B cell (primary cell): ENCODE results near the gene QRFP. TPM values are rescaled to one million over a fixed set of nuclear protein-coding genes. Genes with fewer than 3 reads are reported as not detected.

Source experiments
- ATAC-seq: fragments of 200-7000 bp; cut with Tn5 transposase; one replicate; pipeline ENCODE4 v1.10.0; 2021; ENCODE audit warnings: low read depth, mild to moderate bottlenecking, moderate number of reproducible peaks, moderate library complexity
- CTCF ChIA-PET: fragments of 350-600 bp; sonication (Branson Sonifier 250); formaldehyde crosslinking; loops from one replicate; lab custom pipeline; 2021; ENCODE audit warnings: antibody characterized with exemption, inconsistent platforms; lab: Charles Lee
- POLR2A ChIA-PET: fragments of 350-600 bp; sonication (Branson Sonifier 250); formaldehyde crosslinking; loops from one replicate; lab custom pipeline; 2021; ENCODE audit warnings: antibody characterized with exemption; lab: Charles Lee
- DNase-seq: peaks from one replicate; pipeline ENCODE4 v3.0.0; 2013
- H2AFZ ChIP-seq: 2 replicates; pipeline ENCODE4 v1.6.1; 2012; ENCODE audit warnings: mild to moderate bottlenecking, low read depth, low read length; ENCODE audit not compliant: insufficient read depth, poor library complexity, severe bottlenecking
- H3K27ac ChIP-seq, 2 donors: 1 replicate in 1 of 2; 2 replicates in 1 of 2; pipeline ENCODE4 v1.5.1; 2012 to 2013; ENCODE audit warnings: low read length in 2 of 2, mild to moderate bottlenecking in 2 of 2, moderate library complexity in 1 of 2
- H3K27me3 ChIP-seq, 4 experiments: fragments of 200-600 bp in 1 of 4; sonication (generic) in 1 of 4; replicated peaks in 1 of 4; 1 replicate in 2 of 4; 2 replicates in 2 of 4; pipeline versions ENCODE4 v1.6.1 to v1.7.0; 2013 to 2016; ENCODE audit warnings: low read length in 3 of 4, mild to moderate bottlenecking in 2 of 4, mixed read lengths in 1 of 4, moderate library complexity in 1 of 4; ENCODE audit not compliant: insufficient read depth in 4 of 4, control insufficient read depth in 3 of 4; ENCODE audit errors: control extremely low read depth in 1 of 4
- H3K36me3 ChIP-seq, 2 experiments: replicated peaks in 1 of 2; 1 replicate in 1 of 2; 2 replicates in 1 of 2; pipeline versions ENCODE4 v1.6.1 to v1.7.1; 2013; ENCODE audit warnings: low read length in 1 of 2; ENCODE audit not compliant: insufficient read depth in 2 of 2, control insufficient read depth in 1 of 2; ENCODE audit errors: control extremely low read depth in 1 of 2, extremely low read depth in 1 of 2
- H3K4me1 ChIP-seq, 2 donors: fragments of 200-600 bp in 1 of 2; sonication (generic) in 1 of 2; 1 replicate in 1 of 2; 2 replicates in 1 of 2; pipeline versions ENCODE4 v1.5.1 to v1.6.1; 2013 to 2017; ENCODE audit warnings: low read length in 2 of 2; ENCODE audit not compliant: control insufficient read depth in 2 of 2, insufficient read depth in 2 of 2
- H3K4me2 ChIP-seq: replicated peaks from 2 replicates; pipeline ENCODE3; 2012; ENCODE audit warnings: mild to moderate bottlenecking, low read depth, low read length; ENCODE audit not compliant: poor library complexity, severe bottlenecking
- H3K4me3 ChIP-seq, 5 experiments: fragments of 200-600 bp in 1 of 5; sonication (generic) in 1 of 5; 1 replicate in 3 of 5; 2 replicates in 2 of 5; pipeline versions ENCODE4 v1.5.1 to v1.7.0; 2011 to 2016; ENCODE audit warnings: low read length in 4 of 5, mild to moderate bottlenecking in 4 of 5, low read depth in 2 of 5, control low read depth in 1 of 5, moderate library complexity in 1 of 5; ENCODE audit not compliant: insufficient read depth in 1 of 5; ENCODE audit errors: control extremely low read depth in 1 of 5, extremely low read depth in 1 of 5
- H3K79me2 ChIP-seq: fragments of 200-600 bp; sonication (generic); one replicate; pipeline ENCODE4 v1.6.0; 2016; ENCODE audit warnings: low read length; ENCODE audit not compliant: control insufficient read depth, insufficient read depth
- H3K9ac ChIP-seq: fragments of 200-600 bp; sonication (generic); 2 replicates; pipeline ENCODE4 v1.6.1; 2017; ENCODE audit warnings: mild to moderate bottlenecking, low read length, moderate library complexity
- H3K9me3 ChIP-seq, 3 donors: one replicate each; pipeline versions ENCODE4 v1.6.1 to v1.7.1; 2013; ENCODE audit warnings: low read length in 2 of 3; ENCODE audit not compliant: control insufficient read depth in 2 of 3, insufficient read depth in 1 of 3; ENCODE audit errors: control extremely low read depth in 1 of 3
- H4K20me1 ChIP-seq: 2 replicates; pipeline ENCODE4 v1.6.0; 2012; ENCODE audit warnings: mild to moderate bottlenecking, low read length; ENCODE audit not compliant: insufficient read depth, control insufficient read depth, poor library complexity, severe bottlenecking
- H3K27ac Mint-ChIP-seq: one replicate; pipeline ENCODE4 v1.8.0; 2021; ENCODE audit warnings: mixed read lengths
- H3K27me3 Mint-ChIP-seq: one replicate; pipeline ENCODE4 v1.8.0; 2021; ENCODE audit warnings: mixed read lengths
- H3K4me1 Mint-ChIP-seq: one replicate; pipeline ENCODE4 v1.8.0; 2021; ENCODE audit warnings: mixed read lengths
- H3K4me3 Mint-ChIP-seq: one replicate; pipeline ENCODE4 v1.8.0; 2021; ENCODE audit warnings: mixed read lengths
- H3K9me3 Mint-ChIP-seq: one replicate; pipeline ENCODE4 v1.8.0; 2022; ENCODE audit warnings: mixed read lengths; ENCODE audit not compliant: insufficient read depth
- CTCF ChIP-seq: fragments of 200-600 bp; IDR thresholded peaks from one replicate; pipeline ENCODE4 v1.8.0; 2022; ENCODE audit warnings: antibody characterized with exemption, mild to moderate bottlenecking
- EZH2 ChIP-seq: IDR thresholded peaks from 2 replicates; pipeline ENCODE4 v1.6.1; 2012; ENCODE audit warnings: borderline replicate concordance, low read depth, mild to moderate bottlenecking, moderate library complexity, low read length; ENCODE audit not compliant: insufficient read depth, poor library complexity, severe bottlenecking
- WGBS: methylation state at CpG from one replicate; pipeline ENCODE4 v1.1.5; 2013; ENCODE audit warnings: missing lambda C conversion rate; ENCODE audit not compliant: insufficient coverage; 5-methylcytosine and 5-hydroxymethylcytosine counted together
- intact Hi-C: fragments of 100-400 bp; cut with micrococcal nuclease; formaldehyde crosslinking; loops from one replicate; pipeline ENCODE4 v1.10.0; 2022
- polyA plus RNA-seq: library from polyadenylated mRNA; depleted of rRNA; stranded (reverse); fragments of >200 nt; gene quantifications from 2 replicates; pipeline ENCODE4 v1.2.3, GENCODE V29; 2012
- total RNA-seq, 2 donors: library from RNA; stranded (reverse); fragments of 120-200 nt in 1 of 2; gene quantifications; 1 replicate in 1 of 2; 2 replicates in 1 of 2; pipeline versions ENCODE4 v1.2.3 to v1.2.4, GENCODE V29; 2013 to 2022

The QRFP gene
- total and polyA plus RNA-seq, 2 donors (not counting 1 experiment from before 2014, with no cell fraction given), result 0.07 TPM; not detected in 1

- H3K9ac ChIP-seq, result no peak overlapping the region
- H2AFZ ChIP-seq, result no peak overlapping the region
- H3K79me2 ChIP-seq, result no peaks in the 10 kb centered on the region
- 94% methylated on average over 1 of the region's 3 CpGs for WGBS
- CTCF ChIA-PET, result interaction anchor here (2.1 to 8.3 kb wide), 5 partner anchors 10 to 179 kb away, joined by 4 to 142 read pairs (median 52); no protein-coding TSS in a partner anchor
- POLR2A ChIA-PET, result interaction anchor here (0.7 kb wide), 2 partner anchors 25 to 932 kb away, joined by 3 to 6 read pairs; no protein-coding TSS in a partner anchor
- no peak overlapping the region for H3K4me3 ChIP-seq
- no peak overlapping the region for H3K4me2 ChIP-seq
- Mint-ChIP-seq H3K4me3 (no peak overlapping the region), H3K27me3 (no peaks in the 10 kb centered on the region), H3K4me1 (peaks cover 18% of the 10 kb centered on the region), H3K9me3 (no peaks in the 10 kb centered on the region), H3K27ac (no peak overlapping the region)
- peaks cover 7 to 15% of the 10 kb centered on the region in 2 donors for H3K4me1 ChIP-seq
- DNase-seq (no peak), ATAC-seq (no peak)
- intact Hi-C loops, result no loop called here
- H3K27me3 ChIP-seq, result no peaks in the 10 kb centered on the region
- TF ChIP-seq CTCF (no peak), EZH2 (no peak)
- H4K20me1 ChIP-seq, result peaks cover 14% of the 10 kb centered on the region
- H3K27ac ChIP-seq, result no peak overlapping the region
- H3K36me3 ChIP-seq, result peaks cover 0 to 20% of the 10 kb centered on the region in 2 experiments
- H3K9me3 ChIP-seq, result no peaks in the 10 kb centered on the region
Measured at GRCh38 chr9:130868230-130868629, 28.4 kb downstream of the QRFP start.

GRCh38 chr9:130867556-130867955 is 29.1 kb downstream of the QRFP start:
- ChIA-PET POLR2A (interaction anchor here (0.6 to 0.7 kb wide), 3 partner anchors 26 to 931 kb away, joined by 3 to 6 read pairs (median 5); no protein-coding TSS in a partner anchor), CTCF (interaction anchor here (1.2 to 8.3 kb wide), 10 partner anchors 10 to 180 kb away, joined by 3 to 142 read pairs (median 7); no protein-coding TSS in a partner anchor)
- intact Hi-C loops, result no loop called here
- peaks cover 14% of the 10 kb centered on the region for H4K20me1 ChIP-seq
- no peak overlapping the region for H3K9ac ChIP-seq
- H3K36me3 ChIP-seq, result peaks cover 0 to 14% of the 10 kb centered on the region in 2 experiments
- DNase-seq (no peak), ATAC-seq (no peak)
- Mint-ChIP-seq H3K27ac (no peak overlapping the region), H3K27me3 (no peaks in the 10 kb centered on the region), H3K4me1 (peaks cover 18% of the 10 kb centered on the region), H3K9me3 (no peaks in the 10 kb centered on the region), H3K4me3 (no peak overlapping the region)
- no peaks in the 10 kb centered on the region for H3K79me2 ChIP-seq
- H3K4me3 ChIP-seq, result no peak overlapping the region
- no peak overlapping the region for H2AFZ ChIP-seq
- 98% methylated on average over 5 of the region's 9 CpGs for WGBS
- H3K4me1 ChIP-seq, result peaks cover 7 to 15% of the 10 kb centered on the region in 2 donors
- TF ChIP-seq CTCF (no peak), EZH2 (no peak)
- no peaks in the 10 kb centered on the region for H3K9me3 ChIP-seq
- H3K4me2 ChIP-seq, result no peak overlapping the region
- H3K27ac ChIP-seq, result no peak overlapping the region
- no peaks in the 10 kb centered on the region for H3K27me3 ChIP-seq
